GM19397 (cell line): ENCODE data around the gene NPTXR.

Experiments
- ATAC-seq: cut with Tn5 transposase; IDR thresholded peaks from one replicate; pipeline ENCODE4 v1.9.1; 2021; ENCODE audit warnings: mild to moderate bottlenecking, moderate library complexity; ENCODE audit not compliant: unreplicated experiment

Gene NPTXR

DNA sequence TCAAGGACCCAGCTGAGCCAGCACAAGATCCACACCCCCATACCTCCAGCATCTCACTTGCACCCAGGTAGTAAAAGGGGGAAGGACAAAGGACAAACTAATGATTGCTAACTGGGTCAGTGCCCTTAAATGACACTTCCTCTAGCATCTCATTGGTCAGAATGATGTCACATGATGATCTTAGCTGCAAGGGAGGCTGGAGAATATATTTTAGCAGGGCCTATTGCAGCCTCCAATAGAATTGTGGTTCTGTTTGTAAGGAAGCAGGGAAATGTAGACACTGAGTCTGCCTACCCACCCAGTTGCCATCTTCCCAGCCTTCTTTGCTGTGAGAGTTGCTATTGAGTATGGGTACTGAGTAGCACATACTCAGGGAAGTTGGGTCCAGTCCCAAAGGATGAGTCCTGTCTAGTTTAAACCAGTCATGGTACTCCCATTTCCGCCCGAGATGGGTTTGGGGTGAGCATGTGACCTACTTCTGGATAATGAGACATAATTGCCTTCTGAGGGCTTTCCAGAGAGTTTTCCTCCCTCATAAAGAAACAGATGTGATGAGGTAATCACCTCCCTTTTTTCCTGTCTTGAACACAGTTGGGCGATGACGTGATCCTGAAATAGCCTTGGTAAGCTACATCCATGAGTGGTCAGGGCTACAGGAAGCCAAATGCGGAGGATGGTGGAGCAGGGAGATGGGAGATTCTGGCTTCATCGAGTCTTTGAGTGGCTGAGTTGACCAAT is 44.4 kb downstream of the NPTXR start:
- ATAC-seq = no peak

DNA sequence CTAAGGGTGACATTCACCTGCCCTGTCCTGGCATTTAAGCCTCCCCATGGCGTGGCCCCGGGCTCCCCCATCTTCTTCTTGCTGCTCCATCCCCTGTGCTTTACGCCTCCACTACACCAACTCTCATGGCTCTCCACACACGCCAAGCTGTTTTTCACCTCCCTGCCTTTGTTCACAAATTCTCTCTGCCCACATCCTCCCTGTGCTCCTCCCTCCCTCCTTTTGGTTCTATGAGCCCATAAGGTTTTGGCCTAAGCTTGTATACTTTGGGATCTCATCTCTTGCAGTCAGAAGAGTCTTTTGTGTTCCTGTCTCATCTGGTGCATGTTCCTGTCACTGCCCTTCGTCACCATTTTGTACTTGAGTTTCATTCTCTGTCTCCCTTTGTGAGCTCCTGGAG is 45.3 kb downstream of the NPTXR start:
- no peak for ATAC-seq

DNA sequence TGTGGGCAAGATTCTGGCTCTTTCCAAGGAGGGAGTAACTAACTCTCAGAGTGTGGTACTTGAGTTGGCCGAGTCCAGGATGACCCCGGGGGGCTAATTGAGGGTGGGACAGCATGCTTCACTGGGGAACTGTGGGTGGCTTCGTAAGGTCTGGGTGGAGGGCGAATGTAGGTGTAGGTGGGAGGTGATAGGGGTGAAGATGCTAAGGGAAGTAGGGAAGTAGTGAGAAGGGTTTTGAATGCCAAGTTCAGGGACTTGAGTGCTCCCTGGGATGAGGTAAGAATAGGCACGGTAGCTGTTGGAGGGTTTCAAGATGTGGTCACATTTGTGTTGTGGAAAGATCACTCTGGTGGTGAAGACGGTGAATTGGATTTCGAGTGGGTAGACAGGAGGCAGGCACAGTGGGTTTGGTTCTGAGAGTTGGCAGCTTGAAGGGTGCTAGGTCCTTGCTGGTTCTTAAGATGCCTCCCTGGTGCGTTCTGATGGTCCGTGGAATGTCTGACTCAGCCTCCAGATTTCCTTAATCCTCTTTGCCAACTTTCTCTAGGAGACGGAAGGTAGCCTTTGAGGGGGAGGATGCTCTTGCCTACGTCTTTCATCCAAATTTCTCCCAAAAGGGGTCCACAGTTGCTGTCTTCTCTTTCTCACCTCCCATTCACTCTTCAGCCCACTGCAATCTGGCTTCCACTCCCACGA is 47.4 kb downstream of the NPTXR start:
- no peak for ATAC-seq

DNA sequence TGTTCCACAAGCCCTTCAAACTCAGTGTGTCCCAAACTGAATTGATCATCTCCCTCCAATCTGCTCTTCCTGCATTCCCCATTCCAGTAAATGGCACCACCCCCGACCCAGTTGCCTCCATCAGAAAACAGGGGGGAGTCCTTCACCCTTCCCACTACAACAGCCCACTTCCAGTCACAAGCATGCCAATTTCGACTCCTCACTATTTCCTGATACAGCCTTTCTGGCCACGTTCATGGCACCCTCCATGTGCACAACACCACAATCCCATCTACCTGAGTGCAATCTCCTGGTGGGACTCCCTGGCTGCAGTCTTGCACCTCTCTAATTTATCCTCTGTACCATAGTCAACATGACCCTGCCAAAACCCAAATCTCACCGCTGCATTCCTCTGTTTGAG is 48.3 kb downstream of the NPTXR start:
- ATAC-seq = no peak

DNA sequence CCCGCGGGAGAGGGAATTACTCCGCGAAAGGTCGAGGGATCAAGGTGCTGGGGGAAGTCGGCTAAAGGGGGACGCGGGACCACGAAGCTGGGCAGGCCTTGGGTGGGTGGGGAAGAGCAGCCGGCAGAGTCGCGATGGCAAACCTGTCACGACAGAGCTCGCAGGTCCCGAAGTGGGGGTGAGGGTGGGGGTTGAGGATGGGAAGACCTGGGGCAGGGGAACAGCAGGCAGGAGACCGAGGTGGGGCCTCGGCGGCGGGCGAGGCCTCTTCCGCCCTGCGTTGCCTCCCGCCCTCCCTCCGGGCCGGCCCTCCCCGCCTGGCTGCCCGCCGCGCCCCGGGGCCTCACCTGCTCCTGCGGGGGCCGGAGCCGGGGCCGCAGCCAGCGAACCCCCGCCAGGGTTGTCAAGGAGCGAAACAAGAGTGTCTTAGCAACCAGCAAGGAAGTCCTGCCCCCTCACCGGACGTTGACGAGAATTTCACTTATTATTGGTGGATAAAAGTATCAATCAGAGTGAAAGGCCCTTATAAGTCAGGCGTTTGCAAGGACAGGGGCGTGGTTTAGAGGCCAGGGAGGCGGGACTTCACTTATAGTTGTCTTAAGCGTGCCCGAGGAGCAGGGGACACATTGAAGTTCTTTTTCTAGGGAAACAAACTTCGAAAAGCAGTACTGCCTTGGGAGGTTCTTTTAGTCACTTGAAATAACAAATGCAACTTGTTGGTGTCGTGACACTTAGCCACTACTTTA is 49.9 kb downstream of the NPTXR start, which contains the start of gene DNAL4:
Gene DNAL4 (minus strand): TSS at position 423 of the 746 bp plus-strand sequence. CDS start 11,412 bp downstream, outside the sequence.
- ATAC-seq = peak; percentile 88

DNA sequence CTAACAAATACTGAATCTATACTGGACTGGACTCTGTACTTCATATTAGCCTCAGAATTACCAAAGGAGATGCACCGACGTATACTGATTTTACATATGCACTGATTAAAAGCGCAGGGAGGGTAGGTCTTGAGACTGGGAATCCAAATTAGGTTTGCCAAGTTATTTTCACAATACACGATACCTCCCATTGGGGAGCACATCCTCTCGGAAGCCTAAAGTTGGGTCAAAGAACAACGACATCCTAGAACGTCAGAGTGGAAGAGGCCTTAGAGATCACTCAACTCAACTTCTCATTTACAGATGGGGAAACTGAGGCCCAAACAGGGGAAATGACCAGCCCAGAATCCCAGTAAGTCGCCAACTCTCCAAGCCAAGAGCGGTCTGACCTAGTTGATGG is 50.5 kb downstream of the NPTXR start:
- no peak for ATAC-seq

DNA sequence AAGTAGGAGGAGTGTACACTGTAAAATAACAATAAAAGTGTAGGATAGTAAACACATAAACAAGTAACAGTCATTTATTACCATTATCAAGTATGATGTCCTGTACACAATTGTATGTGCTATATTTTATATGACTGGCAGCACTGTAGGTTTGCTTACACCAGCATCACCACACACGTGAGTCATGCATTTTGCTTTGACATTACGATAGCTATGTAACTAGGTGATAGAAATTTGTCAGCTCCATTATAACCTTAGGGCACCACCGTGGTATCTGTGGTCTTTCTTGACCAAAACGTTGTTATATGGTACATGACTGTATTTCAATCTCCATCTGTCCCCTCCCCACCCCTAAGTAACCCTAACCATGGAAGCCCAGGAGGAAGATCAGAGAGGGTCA is 51.0 kb downstream of the NPTXR start:
- no peak for ATAC-seq

DNA sequence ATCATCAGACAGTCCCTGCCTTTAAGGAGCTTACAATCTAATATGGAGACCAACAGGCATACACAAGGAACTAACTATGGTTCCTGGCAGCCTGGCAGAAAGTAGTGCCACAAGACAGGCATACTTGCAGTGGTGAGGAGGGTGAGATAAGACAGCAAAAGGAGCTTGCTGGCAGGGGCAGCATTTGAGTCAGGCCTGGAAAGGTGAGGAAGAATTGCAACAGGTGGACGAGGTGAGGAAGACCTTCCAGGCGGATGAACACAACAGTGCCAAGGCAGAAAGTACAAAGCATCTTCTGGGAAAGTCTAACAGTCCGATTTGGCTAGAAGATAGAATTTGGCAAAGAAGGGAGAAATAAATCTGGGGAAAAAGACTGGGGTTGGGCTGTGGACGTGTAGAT is 54.2 kb downstream of the NPTXR start:
- no peak for ATAC-seq

DNA sequence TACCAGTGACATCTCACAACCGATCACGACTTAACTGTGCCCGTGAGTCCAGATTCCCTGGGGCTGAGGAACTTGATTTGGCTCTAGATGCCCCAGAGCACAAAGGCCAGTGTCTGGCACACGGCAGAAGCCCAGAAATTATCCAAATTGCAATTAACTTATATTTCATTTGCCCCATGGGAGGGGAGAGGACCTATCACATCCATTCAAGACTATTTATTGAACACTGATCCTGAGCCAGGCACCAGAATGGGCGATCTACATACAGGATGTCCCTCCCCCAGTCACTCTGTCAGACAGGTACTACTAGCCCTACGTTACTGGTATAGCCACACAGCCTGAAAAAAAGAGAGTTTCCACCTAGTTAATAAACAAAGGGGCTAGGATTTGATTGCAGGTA is 55.0 kb downstream of the NPTXR start:
- ATAC-seq = no peak

DNA sequence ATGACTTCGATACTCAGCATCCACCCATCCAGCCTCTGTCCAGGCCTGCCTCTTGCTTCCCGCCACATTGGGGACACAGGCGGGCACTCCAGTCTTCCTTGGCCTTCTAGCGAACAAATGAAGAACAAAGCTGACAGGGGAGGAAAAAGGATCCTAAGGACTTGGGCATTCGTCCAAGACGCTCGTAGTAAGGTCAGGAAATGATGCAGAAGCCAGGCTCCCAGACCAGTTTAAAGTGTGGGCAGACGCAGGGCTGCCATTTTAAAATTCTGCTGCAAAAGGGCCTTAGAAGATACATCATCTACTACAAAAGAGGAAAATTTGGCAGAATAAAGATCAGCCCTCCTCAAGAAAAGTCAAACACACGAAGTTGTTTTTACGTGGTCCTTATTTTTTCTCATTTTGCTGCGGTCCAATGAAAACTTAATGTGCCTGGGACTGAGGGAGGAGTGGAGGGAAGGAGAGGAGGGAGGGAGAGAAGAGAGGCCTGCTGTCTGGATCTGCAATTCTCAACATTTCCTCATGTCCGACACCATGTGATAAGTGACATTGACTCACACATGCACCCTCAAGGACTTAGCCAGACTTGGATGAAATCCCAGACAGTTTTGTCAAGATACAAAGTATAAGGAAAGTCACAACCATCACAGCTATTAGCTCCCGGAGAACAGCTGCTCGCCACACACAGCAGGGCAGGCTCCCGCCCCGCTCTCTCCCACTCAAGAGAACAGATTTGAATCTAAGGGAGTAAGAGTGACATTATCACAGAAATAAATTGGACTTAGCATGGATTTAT is 55.6 kb downstream of the NPTXR start:
- ATAC-seq = no peak

DNA sequence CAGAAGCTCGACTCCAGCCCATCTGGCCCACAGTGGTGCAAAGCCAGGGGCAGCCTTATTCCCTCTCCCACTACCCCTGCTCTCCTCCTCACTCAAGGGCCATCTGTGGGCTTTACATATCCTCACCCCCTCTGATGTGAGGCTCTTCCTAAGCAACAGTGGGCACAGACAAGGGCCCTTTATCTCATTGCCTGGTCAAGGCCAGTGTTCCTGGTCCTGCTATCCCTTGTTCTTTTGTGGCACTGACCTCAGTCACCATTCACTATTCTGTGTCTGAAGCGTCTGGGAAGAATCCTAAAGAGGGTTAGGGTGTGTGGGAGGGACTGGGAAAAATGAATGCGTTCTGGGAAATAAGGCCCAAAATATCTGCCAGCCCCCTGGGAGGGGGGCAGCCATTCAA is 57.2 kb downstream of the NPTXR start:
- ATAC-seq = no peak

DNA sequence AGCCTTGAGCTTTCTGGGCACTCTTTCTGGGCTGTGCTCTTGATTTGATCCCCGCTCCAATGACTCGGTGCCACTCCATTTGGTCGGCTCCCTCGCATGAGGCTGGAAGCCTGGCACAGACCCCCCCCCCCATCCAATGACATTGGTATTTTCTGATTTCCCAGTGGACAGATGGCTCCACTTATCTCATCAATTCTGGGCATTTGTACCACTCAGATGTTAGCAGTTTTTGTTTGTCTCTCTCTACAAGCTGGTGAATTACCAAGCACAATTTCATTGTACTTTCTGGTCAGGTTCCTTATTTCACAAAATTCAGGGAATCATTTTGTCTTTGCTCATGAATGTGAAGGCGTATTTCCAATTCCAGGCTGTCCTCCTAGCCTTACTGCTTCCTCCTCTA is 59.0 kb downstream of the NPTXR start:
- ATAC-seq = no peak

DNA sequence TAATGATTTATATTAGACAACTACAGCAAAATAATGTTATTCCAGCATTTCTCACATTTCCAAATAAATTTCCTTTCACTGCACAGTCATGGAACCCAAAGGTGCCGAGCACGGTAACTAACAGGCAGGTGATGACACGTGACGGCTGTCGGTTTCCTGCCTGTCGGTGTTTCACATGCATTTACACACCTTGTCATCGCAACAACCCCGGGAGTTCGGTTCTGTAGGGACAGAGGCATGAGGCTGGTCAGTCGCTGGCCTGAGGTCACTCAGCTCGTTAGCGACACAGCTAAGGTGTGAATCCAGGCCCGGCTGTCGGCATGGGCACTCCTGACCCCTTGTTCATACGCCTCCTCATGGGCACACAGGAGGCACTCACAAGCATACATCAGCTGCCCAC is 59.8 kb downstream of the NPTXR start:
- ATAC-seq = no peak

DNA sequence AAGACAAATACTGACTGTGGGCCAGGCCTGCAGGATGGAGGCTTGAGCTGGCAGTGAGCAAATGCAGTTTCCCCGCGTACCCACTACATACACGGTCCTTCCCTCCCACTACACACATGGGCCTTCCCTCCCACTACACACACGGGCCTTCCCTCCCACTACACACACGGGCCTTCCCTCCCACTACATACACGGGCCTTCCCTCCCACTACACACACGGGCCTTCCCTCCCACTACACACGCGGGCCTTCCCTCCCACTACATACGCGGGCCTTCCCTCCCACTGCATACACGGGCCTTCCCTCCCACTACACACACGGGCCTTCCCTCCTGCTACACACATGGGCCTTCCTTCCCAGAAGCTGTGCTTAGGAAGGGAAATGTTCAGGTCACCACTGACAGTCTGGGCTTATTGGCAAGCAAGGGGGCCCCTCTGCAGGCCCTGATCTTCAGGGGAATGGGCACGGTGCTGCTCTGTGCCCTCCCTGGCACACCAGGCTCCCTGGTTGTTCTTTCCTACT is 60.7 kb downstream of the NPTXR start:
- ATAC-seq = no peak

DNA sequence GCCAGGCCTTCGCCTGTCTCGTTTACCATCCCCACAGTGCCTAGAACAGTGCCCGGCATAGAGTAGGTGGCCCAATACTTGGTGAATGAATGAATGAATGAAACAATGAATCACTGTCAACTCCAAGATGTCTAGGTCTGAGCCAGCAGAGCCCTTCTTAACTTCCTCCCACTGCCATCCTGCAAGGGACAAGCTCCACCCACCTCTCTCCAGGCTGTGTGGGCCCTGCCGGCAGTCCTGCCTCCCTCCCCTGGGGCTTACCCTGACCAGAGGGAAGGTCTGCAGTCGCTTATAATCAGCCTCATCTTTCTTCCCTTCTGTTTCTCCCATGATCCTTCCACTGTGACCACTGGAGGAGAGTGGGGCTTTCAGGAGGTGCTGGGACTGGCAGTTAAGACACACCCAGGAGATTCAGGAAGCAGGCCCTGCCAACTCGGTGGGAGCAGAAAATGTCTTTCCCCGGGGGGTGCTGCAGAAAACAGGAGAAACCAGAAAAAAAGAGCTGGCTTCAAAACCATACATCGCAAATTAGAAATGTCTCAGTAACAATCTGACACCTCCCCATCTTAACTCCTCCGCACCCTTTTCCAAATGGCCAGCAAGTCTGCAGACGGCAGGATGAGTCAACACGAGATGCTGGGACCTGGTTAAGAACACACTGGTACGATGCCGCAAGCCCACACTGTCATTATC is 61.3 kb downstream of the NPTXR start:
- no peak for ATAC-seq

DNA sequence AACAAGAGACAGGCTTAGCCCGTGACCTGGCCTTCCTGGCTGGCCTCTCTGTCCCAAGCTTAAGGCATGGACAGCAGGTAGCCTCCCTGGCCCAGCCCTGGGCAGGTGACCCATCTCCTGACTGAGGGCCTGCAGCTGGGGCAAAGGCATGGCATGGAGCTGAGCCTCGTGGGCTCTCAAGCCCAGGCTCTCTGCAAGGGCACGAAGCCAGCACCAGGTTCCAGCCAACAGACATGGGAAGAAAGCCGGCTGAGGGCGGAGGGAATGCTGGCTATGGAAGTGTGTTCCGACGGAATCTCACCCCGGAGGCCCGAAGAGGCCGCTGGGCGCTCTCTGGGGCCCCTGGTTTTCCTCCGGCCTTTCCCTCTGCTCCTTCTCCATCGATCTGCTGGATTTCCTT is 62.8 kb downstream of the NPTXR start:
- ATAC-seq = no peak

DNA sequence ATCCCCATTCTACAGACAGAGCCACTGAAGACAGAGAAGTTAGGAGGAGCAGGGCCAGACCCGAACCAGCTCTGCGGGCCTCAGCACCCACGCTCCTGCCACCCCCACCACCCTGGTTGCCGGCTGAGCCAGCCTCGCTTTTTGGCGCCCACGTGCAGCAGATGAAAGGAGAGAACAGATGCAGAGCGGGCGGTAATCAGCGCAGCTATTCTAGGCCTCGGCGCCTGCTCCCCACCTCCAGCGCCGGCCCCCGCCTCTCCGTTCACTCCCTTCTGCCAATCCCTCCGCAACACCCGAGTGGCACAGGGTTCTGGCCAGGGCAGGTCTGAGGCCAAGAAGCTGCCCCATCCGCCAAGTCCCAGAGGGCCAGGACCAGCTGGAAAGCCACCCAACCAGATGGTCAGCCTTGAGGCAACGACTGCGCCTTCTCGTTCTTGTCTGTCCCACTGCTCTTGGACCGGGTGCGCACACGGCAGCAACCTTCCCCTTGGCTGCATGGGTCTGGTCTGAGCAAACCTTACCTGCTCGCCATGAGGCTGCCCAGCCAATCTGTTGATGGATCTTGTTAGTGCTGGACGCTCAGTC is 66.6 kb downstream of the NPTXR start:
- ATAC-seq = no peak

DNA sequence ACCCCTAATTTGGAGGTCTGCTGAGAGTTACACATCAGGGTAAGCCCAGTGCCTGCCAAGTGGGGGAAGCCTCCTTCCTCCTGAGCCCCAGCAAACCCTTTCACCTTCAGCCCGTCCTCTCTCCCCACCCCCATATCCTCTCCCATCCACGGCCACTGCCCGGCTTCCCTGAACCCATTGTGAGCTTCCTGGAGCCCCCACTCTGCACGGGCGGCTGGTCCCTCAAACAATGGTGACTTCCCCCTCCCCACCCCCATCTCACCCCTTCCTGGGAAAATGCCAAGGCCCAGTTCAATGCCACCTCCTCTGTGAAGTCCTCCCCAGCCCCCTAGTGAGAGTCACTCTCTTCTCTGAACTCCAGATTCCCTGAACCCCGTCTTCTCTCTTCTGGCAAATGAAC is 67.7 kb downstream of the NPTXR start:
- no peak for ATAC-seq

DNA sequence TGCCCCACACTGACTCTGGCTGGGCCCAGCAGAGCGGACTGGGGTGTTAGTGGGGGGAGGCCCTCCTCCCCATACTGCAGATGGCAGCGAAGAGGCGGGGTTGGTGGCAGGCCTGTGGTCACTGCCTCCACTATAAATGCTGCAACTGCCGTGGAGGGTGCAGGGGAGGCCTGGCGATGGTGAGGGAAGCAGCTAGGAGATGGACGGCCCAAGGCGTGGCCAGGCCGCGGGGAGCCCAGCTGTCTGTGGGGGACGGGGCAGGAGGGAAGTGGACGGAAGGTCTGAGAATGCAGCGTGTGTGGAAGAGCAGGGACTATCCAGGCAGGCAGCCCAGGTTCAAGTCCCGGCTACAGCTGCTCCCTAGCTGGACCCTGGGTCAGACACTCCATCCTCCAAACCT is 68.2 kb downstream of the NPTXR start:
- no peak for ATAC-seq
